Stimulated activated naive CD4-positive, alpha-beta T cell treated with Interleukin-2 at 50 U/mL for 16 hours (primary cell): ENCODE measurements around the gene NRP2.

Experiments used
- DNase-seq: peaks from one replicate; lab custom pipeline; 2025; lab: John Stamatoyannopoulos, UW

Gene NRP2

GRCh38 chr2:205660521-205661124 is 21.7 kb upstream of the NRP2 start:
- peak; percentile 23 for DNase-seq

- no peak for DNase-seq
These were observed 21.0 kb upstream of the NRP2 start for GRCh38 chr2:205661281-205661680.

- DNase-seq: no peak
These were observed 19.9 kb upstream of the NRP2 start for GRCh38 chr2:205662206-205662965.

- DNase-seq: no peak
These were observed 16.5 kb upstream of the NRP2 start for GRCh38 chr2:205665791-205666190.

- DNase-seq: no peak
These were observed 12.0 kb upstream of the NRP2 start for GRCh38 chr2:205670292-205670691.

- no peak for DNase-seq
These were observed 9.0 kb upstream of the NRP2 start for GRCh38 chr2:205673312-205673711.

GRCh38 chr2:205675861-205676516 is 6.3 kb upstream of the NRP2 start:
- DNase-seq: no peak

- DNase-seq: no peak
These were observed 3.7 kb upstream of the NRP2 start for GRCh38 chr2:205678541-205679142.

- DNase-seq: no peak
These were observed 2.8 kb upstream of the NRP2 start for GRCh38 chr2:205679410-205680009.

GRCh38 chr2:205680067-205680466 is 2.2 kb upstream of the NRP2 start:
- no peak for DNase-seq

- DNase-seq: no peak
These were observed 1.4 kb upstream of the NRP2 start for GRCh38 chr2:205680903-205681302.

GRCh38 chr2:205681401-205682238 is 681 bp upstream of the NRP2 start:
- no peak for DNase-seq

GRCh38 chr2:205682971-205683501 is 735 bp downstream of the NRP2 start:
- no peak for DNase-seq

- DNase-seq: no peak
These were observed 1.4 kb downstream of the NRP2 start for GRCh38 chr2:205683502-205684367.

- DNase-seq: no peak
These were observed 2.6 kb downstream of the NRP2 start for GRCh38 chr2:205684871-205685313.

- DNase-seq: no peak
These were observed 3.2 kb downstream of the NRP2 start for GRCh38 chr2:205685314-205686055.

GRCh38 chr2:205686056-205686782 is 3.9 kb downstream of the NRP2 start:
- no peak for DNase-seq

- no peak for DNase-seq
These were observed 4.7 kb downstream of the NRP2 start for GRCh38 chr2:205686783-205687640.
